Spinal cord (tissue), 10 donors: ENCODE measurements around the gene OAT. TPM values are rescaled to one million over a fixed set of nuclear protein-coding genes. Genes with fewer than 3 reads are reported as not detected.
A peak's percentile ranks its signal among the peaks of the same experiment; 100 is the strongest.
"Not testable (repeated sequence)": the region's sequence is repeated elsewhere in the genome, so short reads cannot be mapped to it uniquely, and the experiment has no call there.

Experiments
- DNase-seq, 6 donors: peaks; one replicate each; pipeline versions ENCODE4 v3.0.0 to v3.0.0-alpha.2; 2013 to 2015; ENCODE audit warnings: low spot score in 6 of 6, low read depth in 4 of 6
- H3K27ac ChIP-seq: one replicate; pipeline ENCODE4 v1.5.1; 2013; ENCODE audit warnings: low read depth, low read length, control low read depth
- H3K27me3 ChIP-seq: one replicate; pipeline ENCODE4 v1.6.1; 2013; ENCODE audit warnings: low read length; ENCODE audit not compliant: control insufficient read depth, insufficient read depth
- H3K36me3 ChIP-seq: one replicate; pipeline ENCODE4 v1.6.1; 2013; ENCODE audit warnings: low read length; ENCODE audit not compliant: control insufficient read depth, insufficient read depth
- H3K4me1 ChIP-seq: one replicate; pipeline ENCODE4 v1.6.1; 2013; ENCODE audit warnings: low read length; ENCODE audit not compliant: control insufficient read depth, insufficient read depth
- H3K4me3 ChIP-seq: one replicate; pipeline ENCODE4 v1.5.1; 2013; ENCODE audit warnings: low read depth, low read length, control low read depth
- H3K9me3 ChIP-seq: one replicate; pipeline ENCODE4 v1.6.1; 2013; ENCODE audit warnings: low read length; ENCODE audit not compliant: control insufficient read depth, insufficient read depth
- WGBS: methylation state at CpG from one replicate; pipeline ENCODE4 v1.1.5; 2013; ENCODE audit warnings: missing lambda C conversion rate; ENCODE audit not compliant: insufficient coverage; 5-methylcytosine and 5-hydroxymethylcytosine counted together
- polyA plus RNA-seq, 2 donors: library from polyadenylated mRNA; unstranded; fragments of 120-200 nt; gene quantifications; one replicate each; pipeline ENCODE4 v1.2.1, GENCODE V29; 2013; ENCODE audit not compliant: insufficient read length in 2 of 2
- total RNA-seq, 2 donors: library from RNA; depleted of rRNA in 1 of 2; stranded (reverse); fragments of 120-200 nt in 1 of 2; fragments of >200 nt in 1 of 2; gene quantifications; one replicate each; pipeline versions ENCODE4 v1.2.3 to v1.2.4, GENCODE V29; 2013 to 2014
- donor health status: healthy.

Gene OAT
- total and polyA plus RNA-seq, 4 donors: 137 to 231 (median 168) TPM

DNA sequence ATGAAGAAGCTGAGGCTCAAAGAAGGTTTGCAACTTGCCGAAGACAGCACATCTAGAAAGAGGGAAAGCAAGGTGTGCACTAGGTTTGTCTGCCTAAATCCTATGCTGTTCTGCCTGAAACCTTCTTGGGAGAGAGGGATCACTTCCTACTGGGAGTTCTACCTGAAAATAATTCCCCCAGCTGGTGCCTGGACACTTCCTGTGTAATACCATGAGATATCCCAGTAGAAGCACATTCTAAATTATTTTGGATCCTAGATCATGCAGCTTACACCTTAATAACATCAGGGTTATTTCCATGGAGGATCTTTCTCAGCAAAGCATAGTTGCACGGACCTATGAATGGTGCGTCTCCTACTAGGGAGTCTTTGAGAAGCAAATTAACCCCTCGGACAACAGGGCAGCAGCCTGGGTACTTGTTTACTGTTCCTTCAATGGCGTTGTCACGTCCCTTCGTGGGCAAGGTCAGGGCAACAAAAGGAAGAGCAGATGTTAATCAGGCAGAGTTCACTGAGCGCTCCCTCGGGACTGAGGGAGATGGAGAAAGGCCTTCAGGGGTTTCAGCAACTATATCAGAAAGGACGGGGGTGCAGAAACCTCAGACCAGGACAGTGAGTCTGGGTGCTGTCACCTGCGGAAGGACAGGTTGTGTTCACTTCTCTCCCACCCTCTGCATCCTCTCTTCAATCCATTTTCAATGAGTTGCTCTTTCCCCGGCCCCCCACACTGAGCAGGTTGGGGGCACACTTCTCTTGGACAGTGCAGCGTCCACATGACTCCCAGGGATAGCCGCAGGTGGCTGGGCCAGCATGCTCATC, 44.0 kb downstream of the OAT start:
- no peaks in the 10 kb centered on the region for H3K36me3 ChIP-seq
- WGBS: 59% methylated on average over 13 of the region's 14 CpGs
- peak in 1 of 6 donors; percentile 35 for DNase-seq
- no peaks in the 10 kb centered on the region for H3K27me3 ChIP-seq
- no peak overlapping the region for H3K4me3 ChIP-seq
- H3K4me1 ChIP-seq: peaks cover 18% of the 10 kb centered on the region
- H3K27ac ChIP-seq: no peak overlapping the region
- no peaks in the 10 kb centered on the region for H3K9me3 ChIP-seq

DNA sequence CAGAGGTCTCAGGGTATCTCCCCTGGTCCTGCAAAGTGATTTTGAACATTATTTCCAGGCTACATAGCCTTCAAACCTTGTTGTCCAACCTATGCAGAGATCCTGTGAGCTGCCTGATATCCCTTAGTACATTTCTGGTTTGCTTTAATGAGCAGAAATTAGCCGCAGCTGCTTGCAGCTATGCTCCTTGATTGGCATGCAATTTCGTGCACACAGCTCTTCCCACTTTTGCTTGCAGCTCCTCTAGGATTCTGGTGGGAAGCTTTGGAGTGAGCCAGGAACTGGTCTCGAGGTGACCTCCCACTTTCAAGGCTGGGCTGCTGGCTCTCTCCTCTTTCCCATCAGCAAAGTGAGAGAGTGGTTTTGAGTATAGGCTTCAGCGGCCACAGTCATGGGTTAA, 45.8 kb downstream of the OAT start:
- H3K27ac ChIP-seq: no peak overlapping the region
- no peaks in the 10 kb centered on the region for H3K27me3 ChIP-seq
- H3K4me3 ChIP-seq: no peak overlapping the region
- peaks cover 7% of the 10 kb centered on the region for H3K4me1 ChIP-seq
- WGBS: 88% methylated on average over 2 of the region's 4 CpGs
- DNase-seq: peak in 1 of 6 donors; percentile 49
- no peaks in the 10 kb centered on the region for H3K36me3 ChIP-seq
- no peaks in the 10 kb centered on the region for H3K9me3 ChIP-seq

GRCh38 chr10:124370426-124370825, 48.3 kb downstream of the OAT start:
- Histone ChIP-seq H3K4me1 (peaks cover 17% of the 10 kb centered on the region), H3K36me3 (no peaks in the 10 kb centered on the region), H3K9me3 (no peaks in the 10 kb centered on the region), H3K27me3 (no peaks in the 10 kb centered on the region), H3K27ac (no peak overlapping the region), H3K4me3 (no peak overlapping the region)
- 92% methylated on average over 2 of the region's 7 CpGs for WGBS
- no peak for DNase-seq

DNA sequence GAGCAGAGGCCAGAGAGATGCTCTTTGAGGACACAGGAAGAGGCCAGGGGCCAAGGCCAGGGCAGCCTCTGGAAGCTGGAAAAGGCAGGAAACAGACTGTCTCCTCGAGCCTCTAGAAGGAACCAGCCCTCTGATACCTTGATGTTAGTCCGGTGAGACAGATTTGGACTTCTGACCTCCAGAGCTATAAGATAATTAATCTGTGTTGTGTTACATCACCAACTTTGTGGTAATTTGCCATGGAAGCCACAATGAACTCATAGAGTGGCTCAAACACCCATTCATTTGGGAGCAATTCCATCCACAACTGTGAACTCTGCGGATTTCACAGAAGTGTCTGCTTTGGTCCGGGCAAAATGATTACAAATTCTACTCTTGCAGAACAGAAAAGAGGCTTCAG, 48.7 kb downstream of the OAT start:
- 79% methylated on average over 2 of the region's 4 CpGs for WGBS
- no peaks in the 10 kb centered on the region for H3K27me3 ChIP-seq
- DNase-seq: no peak

DNA sequence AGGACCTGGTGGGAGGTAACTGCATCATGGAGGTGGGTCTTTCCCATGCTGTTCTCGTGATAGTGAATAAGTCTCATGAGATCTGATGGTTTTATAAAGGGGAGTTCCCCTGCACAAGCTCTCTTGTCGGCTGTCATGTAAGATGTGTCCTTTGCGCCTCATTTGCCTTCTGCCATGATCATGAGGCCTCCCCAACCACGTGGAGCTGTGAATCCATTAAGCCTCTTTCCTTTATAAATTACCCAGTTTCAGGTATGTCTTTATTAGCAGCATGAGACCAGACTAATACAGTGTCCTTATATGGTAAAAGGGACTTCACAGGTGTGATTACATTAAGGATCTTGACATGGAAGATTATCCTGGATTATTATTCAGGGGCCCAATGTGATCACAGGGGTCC, 49.2 kb downstream of the OAT start:
- WGBS: no CpG with 5 or more reads among the region's 4 CpGs
- peaks cover 17% of the 10 kb centered on the region for H3K4me1 ChIP-seq
- H3K9me3 ChIP-seq, H3K27me3 ChIP-seq, H3K4me3 ChIP-seq, H3K27ac ChIP-seq, H3K36me3 ChIP-seq: not testable (repeated sequence)
- peak in 1 of 6 donors; percentile 34 for DNase-seq

More for the DNA sequence above, 48.7 kb downstream of the OAT start:
- H3K36me3 ChIP-seq: no peaks in the 10 kb centered on the region
- H3K4me1 ChIP-seq: peaks cover 17% of the 10 kb centered on the region
- H3K9me3 ChIP-seq: no peaks in the 10 kb centered on the region
- no peak overlapping the region for H3K27ac ChIP-seq
- H3K4me3 ChIP-seq: no peak overlapping the region

DNA sequence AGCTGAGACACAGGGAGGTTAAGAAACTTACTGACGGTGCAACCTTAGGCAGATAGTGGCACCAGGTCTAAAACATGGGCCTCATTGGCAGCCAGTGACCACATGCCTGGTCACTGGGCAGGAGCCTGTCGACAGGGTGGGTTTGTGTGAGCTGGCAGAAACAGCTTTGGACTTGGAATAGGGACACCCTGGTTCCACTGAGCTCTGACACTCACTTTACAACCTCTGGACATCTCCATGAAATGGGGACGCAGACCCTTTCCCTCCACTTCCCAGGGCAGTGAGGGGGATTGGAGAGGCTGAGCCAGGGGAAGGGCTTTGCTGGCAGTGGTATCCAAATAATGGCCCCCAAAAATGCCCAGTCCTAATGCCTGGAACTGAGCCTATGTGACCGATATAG, 49.7 kb downstream of the OAT start:
- peaks cover 17% of the 10 kb centered on the region for H3K4me1 ChIP-seq
- H3K36me3 ChIP-seq: no peaks in the 10 kb centered on the region
- H3K27me3 ChIP-seq: no peaks in the 10 kb centered on the region
- H3K9me3 ChIP-seq: no peaks in the 10 kb centered on the region
- no peak for DNase-seq
- no CpG with 5 or more reads among the region's 4 CpGs for WGBS
- no peak overlapping the region for H3K4me3 ChIP-seq
- no peak overlapping the region for H3K27ac ChIP-seq

- H3K9me3 ChIP-seq: no peaks in the 10 kb centered on the region
- DNase-seq: no peak
- no peak overlapping the region for H3K4me3 ChIP-seq
- no peaks in the 10 kb centered on the region for H3K27me3 ChIP-seq
- no peak overlapping the region for H3K27ac ChIP-seq
- 65% methylated on average over 18 of the region's 18 CpGs for WGBS
- H3K36me3 ChIP-seq: no peaks in the 10 kb centered on the region
- H3K4me1 ChIP-seq: peaks cover 17% of the 10 kb centered on the region
Observed at GRCh38 chr10:124367936-124368335, 50.8 kb downstream of the OAT start.

- no peaks in the 10 kb centered on the region for H3K9me3 ChIP-seq
- H3K27me3 ChIP-seq: no peaks in the 10 kb centered on the region
- 100% methylated on average over 2 of the region's 4 CpGs for WGBS
- no peak for DNase-seq
- H3K27ac ChIP-seq: no peak overlapping the region
- no peaks in the 10 kb centered on the region for H3K36me3 ChIP-seq
- H3K4me1 ChIP-seq: peaks cover 17% of the 10 kb centered on the region
- no peak overlapping the region for H3K4me3 ChIP-seq
Observed at GRCh38 chr10:124367414-124367813, 51.3 kb downstream of the OAT start.

DNA sequence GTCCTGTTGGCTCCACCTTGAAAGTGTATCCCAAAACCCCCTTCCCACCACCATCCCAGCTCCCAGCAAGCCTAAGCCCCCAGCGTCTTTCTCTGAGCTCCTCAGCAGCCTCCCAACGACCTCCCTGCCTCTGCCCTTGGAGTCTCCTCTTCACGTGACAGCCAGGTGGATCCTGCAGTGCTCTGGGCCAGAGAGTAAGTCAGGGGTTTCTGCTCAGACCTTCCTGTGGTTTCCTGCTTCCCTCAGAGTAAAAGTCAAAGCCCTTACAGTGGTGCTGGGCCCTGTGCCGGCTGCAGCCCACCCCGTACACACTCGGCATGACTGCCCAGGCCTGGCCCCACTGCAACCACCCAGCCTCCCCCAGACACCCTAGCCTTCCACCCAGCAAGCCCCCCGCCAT, 51.9 kb downstream of the OAT start:
- Histone ChIP-seq H3K4me3 (no peak overlapping the region), H3K27ac (no peak overlapping the region), H3K4me1 (peaks cover 17% of the 10 kb centered on the region), H3K36me3 (no peaks in the 10 kb centered on the region), H3K27me3 (no peaks in the 10 kb centered on the region), H3K9me3 (no peaks in the 10 kb centered on the region)
- 82% methylated on average over 7 of the region's 7 CpGs for WGBS
- no peak for DNase-seq

GRCh38 chr10:124366343-124366742, 52.4 kb downstream of the OAT start:
- Histone ChIP-seq H3K4me1 (peaks cover 17% of the 10 kb centered on the region), H3K27ac (no peak overlapping the region), H3K27me3 (no peaks in the 10 kb centered on the region), H3K9me3 (no peaks in the 10 kb centered on the region), H3K4me3 (no peak overlapping the region), H3K36me3 (no peaks in the 10 kb centered on the region)
- no peak for DNase-seq
- WGBS: no CpG with 5 or more reads among the region's 5 CpGs
